Fibroblast of peridontal ligament (primary cell): ENCODE results near the gene PLA2G12A.

Source experiments
- DNase-seq: peaks from one replicate; pipeline ENCODE4 v3.0.0-alpha.2; 2010; ENCODE audit errors: extremely low read depth

Gene PLA2G12A

DNA sequence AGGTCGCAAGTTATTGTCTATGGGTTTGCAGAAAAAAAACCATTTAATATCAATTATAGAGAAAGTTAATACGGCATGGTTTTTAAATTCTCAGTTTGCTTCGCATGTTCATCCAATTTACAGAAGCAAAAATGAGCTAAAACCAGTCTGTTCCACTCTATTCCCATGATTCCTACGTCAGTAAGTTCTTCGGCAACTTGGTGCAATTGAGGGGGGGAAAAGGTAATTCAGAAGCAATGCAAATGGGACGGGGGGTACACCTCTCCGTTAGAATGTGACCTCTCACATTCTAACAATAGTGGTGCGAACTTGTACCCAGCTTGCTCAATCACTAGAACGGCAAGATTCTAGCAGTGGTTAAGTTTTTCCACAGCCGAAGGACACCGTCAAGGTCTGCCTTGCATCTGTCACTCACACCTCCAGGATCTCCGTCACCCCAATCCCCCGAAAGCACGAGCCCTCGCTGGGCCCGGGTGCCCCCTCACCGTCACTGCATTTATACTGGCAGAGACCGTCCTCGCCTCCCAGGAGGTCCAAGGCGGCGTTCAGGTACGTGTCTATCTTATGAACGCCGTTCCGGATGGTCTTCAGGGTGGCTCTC, 653 bp downstream of the PLA2G12A start:
- peak; percentile 27 for DNase-seq

DNA sequence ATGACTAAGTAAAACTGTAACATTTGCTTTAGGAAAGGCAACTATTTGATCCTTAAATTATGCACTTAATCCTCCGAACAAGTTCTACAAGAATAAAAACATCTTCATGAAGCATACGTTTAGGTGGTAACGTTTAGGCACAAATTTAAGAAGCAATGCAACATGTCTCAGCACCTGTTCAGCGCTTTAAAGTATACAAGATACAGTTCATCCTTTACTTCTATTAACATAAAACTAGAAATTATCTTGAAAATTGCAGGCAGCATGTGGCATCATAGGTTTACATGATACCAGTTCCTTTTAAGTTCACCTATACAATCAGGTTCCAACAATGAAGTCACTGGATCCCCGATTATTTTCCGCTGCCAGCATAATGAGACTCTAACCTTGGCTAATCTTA, 1.5 kb downstream of the PLA2G12A start:
- DNase-seq, result no peak

DNA sequence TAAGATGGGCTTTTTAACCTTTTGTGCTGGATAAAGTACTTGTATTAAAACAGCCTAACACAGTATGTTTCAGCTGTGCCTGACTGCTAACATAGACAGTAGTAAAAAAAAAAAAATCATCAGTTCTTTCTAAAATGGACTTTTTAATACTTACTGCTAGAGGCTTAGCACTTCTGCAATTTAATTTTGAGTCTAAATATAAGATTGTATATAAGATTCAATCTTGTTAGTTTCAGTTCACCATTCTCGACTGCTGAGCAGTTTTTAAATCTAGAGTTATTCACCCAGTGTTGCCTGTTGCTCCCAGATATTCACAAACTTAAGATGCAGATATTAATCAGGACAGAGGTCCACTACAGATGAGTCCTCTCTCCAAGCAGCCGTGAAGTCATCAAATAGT, 6.8 kb downstream of the PLA2G12A start:
- DNase-seq, result no peak

DNA sequence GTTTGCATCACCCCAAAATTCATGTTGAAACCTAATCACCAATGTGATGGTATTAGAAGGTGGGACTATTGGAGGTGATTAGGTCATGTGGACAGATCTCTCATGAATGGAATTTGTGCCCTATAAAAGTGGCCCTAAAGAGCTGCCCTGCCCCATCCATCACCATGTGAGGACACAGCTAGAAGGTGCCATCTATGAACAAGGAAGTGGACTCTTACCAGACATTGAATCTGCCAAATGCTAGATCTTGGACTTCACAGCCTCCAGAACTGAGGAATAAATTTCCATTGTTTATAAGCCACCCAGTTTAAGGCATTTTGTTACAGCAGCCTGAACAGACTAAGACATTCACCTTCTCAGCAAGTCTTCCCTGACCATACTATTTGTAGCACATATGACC, 7.5 kb downstream of the PLA2G12A start:
- no peak for DNase-seq

DNA sequence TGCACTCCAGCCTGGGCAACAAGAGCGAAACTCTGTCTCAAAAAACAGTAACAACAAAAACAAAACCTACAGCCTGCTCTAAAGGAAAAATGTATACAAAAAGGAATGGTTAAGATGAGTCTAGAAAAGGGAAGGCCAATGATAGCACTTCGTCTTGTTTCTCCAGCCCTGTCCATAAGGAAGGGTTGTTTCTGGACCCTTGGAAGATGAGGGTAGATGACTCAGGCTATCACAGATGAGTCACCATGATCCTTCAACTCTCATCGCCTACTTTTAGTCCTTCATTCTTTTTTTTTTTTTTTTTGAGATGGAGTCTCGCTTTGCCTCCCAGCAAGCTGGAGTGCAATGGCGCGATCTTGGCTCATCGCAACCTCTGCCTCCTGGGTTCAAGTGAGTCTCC, 8.8 kb downstream of the PLA2G12A start:
- no peak for DNase-seq

DNA sequence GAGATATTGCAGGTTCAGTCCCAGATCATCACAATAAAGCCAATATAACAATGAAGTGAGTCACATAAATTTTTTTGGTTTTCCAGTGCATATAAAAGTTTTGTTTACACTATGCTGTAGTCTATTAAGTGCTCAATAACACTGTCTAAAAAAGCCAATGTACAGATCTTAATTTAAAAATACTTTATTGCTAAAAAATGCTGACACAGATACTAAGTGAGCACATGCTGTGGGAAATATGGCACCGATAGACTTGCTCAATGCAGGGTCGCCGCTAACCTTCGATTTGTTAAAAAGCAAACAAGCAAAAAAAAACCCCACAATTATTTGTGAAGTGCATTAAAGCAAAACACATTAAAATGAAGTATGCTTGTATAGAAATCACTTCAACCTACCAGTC, 10.3 kb downstream of the PLA2G12A start:
- no peak for DNase-seq

DNA sequence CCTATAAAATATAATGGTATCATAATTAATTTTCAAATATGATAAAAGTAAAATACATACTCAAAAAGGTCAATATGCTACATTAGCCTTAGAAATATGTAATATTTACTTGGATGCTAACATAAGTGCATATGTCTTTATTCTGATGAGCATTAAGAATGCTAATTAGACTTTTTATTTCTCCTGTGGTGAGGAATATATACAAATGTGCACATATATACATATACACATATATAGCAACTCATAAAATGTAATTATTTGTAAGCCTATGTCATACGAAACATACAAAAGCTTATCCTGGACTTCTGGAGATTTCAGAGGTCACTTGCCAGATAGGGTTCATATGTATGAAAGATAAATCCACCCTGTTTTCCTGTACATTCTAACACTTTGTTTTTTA, 11.1 kb downstream of the PLA2G12A start:
- DNase-seq, result no peak

DNA sequence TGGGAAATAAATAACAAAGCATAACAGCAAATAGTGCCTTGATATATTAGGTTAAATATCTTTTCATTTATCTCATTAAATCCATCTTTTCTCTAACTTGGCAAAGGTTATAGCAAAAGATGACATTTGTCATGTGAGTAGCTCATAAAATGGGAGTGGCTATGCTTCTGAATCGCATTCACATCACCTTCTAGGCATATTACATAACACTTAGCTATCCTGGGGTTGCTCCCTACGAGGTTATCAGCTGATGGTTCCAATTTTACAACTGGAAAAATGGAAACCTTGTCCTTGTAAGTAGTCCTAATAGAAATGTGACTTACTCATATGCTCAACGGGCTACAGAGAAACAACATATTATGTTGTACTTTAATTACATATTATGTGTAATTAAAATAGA, 16.4 kb downstream of the PLA2G12A start:
- DNase-seq, result no peak

DNA sequence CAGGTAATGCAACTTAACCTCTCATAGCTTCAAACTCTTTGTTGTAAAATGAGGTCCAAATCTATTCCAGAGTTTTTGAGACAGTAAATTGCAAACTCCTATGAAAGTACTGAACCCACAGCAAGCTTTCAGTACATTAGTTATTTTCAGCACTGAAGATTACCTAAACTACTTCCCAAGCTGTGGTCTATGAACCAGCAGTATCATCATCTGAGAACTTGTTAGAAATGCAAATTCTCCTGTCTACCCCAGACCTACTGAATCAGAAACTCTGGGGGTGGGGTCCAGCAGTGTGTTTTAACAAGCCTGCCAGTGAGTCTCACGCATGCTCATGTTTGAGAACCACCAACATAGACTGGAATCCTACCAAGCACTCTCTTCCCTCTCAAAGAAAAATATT, 20.9 kb downstream of the PLA2G12A start:
- no peak for DNase-seq

DNA sequence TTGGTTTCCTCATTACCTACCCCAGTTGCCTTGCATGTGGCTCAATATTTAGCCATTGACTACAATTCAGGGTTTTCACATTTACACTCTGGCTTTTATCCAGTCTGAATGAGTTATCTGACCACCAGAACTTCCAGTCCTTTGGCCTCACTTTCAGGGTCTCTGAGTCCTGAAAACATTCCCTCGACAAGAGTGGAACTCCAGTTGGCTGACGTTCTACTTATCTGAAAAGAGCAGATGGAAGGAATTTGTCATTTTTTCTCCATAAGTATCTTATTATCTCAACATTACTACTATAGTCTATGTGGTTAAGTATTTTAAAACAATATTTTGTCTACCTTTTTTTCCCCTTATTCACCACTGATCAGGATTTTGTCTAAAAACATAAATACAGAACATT, 21.4 kb downstream of the PLA2G12A start:
- DNase-seq, result no peak

DNA sequence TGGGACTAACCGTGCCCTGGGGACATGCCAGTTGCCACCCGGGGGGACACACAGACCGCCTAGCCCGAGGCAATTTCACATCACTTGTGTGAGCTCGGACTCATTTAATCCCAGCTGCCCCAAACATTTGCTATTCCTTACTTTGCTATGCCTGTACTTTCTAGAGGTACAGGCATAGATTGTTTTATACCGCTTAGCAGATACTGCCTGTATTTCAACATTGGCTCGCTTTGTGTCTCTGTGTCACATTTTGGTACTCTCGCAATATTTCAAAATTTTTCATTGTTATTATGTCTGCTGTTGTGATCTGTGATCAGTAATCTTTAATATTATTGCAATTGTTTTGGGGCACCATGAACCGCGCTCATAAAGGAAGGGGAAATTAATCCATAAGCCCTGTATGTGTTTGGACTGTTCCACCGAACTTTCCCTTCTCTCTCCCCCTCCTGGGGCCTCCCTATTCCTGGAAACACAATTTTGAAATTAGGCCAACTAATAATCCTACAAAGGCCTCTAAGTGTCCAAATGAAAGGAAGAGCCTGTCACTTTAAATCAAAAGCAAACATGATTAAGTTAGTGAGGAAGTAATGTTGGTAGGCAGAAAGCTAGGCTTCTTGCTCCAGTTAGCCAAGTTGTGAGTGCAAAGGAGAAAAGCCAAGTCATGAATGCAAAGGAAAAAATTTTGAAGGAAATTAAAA, 26.1 kb downstream of the PLA2G12A start:
- DNase-seq, result peak; percentile 11

DNA sequence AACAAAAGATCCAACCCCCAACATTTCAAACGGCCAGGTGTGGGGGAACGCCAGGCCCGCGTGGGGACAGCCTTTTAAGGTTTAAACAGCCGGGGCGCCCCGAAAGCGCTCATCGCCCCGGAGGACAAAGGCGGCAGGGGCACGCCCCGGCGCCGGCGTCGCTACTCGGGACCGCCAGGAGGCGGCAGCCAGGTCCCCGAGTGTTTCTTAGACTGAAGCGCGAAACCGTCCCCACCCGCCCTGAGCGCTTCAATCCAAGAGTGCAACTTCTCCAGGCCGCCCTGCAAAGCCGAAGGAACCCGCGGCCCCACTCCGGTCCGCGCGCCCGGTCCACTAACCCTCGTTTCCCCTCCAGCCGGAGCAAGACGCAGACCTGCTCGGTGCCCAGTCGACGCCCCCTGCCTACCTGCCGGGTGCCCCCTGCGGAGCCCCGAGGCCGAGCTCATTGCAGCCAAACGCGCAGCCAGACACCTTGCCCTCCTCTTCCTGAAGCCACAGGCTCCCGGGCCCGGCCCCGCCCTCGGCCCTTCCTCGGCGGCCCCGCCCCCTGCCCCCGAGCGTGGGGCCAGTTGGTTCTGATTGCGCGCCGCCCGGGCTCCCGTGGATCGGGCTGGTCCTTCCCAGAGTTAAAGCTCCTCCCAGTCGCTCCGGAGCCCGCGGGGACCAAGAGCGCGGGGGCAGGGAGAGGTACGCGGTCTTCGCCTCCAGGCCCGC, 26.8 kb downstream of the PLA2G12A start, which contains the start of gene CASP6:
CASP6 (minus strand) TSS at position 496 of the 714 bp plus-strand sequence; CDS start at position 446, 50 bp downstream.
- DNase-seq, result peak; percentile 68

DNA sequence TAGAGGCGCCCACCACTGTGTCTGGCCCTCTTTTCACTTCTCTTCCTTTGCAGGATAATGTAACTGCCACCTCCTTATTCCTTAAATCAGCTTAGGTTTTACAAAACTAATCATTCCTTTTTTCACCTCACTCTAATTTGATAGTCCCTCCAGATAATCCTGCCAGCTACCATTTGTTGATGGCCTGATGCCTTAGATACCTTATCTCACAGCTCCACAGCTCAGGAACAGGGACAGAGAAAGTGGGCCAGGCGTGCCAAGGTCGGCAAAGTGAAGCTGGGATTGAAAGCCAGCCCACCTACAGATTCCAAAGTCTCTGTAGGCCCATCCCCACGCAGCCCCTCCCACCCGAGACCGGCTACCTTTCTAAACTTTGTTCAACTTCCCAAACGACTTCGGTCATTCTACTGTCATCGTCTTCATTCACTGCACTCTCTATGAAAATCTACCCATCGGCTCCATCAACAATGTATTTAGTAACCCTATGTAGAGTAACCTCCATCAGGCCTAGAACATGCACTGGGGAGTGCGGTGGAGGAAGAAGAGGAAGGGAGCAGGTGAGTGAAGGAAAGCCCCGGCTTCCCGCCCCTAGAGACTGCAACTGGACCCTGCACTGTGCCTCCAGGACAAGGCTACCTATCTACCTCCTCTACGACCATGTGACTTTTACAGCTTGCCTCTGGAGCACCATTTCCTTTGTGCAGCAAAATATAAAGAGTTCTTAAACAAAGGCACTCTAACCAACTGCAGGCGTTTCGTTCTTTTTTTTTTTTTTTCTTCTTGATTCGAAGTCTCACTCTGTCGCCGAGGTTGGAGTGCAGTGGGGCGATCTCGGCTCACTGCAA, 28.1 kb downstream of the PLA2G12A start:
- DNase-seq, result peak; percentile 7

DNA sequence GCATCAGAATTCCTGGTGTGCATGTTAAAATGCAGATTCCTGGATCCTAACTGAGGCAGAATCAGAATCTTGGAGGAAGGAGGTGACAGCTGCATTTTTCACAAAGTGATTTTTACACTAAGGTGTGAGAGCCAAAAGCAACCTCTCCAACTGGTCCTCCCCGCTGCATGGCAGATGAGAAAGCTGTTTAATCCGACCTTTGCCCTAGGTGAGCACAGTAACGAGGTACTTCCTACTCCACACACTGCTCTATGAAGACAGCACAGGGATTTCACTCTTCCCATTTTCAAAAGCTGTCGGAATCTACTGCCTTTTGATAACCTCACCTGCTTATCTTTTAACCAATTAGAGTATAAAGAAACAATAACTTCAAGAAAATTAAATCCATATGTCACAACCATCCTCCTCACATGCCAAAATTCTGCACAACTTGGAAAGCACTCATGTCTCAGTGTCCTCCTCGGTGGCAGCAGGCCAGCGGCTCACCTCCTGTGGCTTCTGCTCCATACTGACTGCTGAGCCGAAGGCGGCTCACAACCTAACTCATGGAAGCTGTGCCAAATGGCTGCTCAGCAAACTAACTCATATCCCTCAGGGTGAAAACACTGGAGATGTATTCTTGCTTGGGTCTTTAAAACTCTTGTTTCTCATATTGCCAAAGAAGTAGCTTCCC, 30.2 kb downstream of the PLA2G12A start:
- no peak for DNase-seq

DNA sequence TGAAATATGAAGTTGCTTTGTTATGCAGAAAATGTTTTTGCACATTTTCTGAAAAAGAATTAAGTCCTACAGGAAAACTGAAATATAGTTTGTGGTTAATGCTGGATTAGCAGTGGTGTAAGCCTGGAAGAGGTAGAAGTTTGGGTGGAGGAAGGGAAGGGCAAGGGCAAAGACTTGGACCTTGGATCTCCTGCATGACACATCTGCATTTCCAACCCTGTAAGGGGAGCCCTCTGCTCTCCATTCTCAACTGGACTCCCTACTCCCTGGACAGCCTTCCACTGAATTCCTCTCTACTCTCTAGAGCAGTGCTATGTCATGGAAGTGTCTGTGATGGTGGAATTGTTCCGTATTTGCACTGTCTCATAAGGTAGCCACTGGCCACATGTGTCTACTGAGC, 31.2 kb downstream of the PLA2G12A start:
- DNase-seq, result no peak

DNA sequence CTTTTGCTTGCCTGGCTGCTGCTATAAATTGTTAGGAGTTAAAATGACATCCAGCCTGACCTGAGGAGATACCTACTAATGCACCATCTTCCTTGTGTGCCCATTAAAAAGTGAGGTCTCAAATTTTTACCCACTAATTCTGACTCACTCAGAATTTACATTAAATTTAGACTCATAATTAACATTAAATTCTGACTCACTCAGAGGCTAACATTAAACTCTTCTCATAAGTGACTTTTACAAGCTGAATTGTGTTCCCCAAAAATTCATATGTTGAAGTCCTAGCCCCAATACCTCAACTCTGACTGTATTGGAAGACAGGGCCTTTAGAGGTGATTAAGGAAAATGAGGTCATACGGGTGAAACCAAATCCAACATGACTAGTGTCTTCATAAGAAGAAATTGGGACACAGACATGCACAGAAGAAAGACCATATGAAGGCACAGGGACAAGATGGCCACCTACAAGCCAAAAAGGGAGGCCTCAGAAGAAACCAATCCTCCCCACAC, 38.4 kb downstream of the PLA2G12A start:
- DNase-seq, result no peak

DNA sequence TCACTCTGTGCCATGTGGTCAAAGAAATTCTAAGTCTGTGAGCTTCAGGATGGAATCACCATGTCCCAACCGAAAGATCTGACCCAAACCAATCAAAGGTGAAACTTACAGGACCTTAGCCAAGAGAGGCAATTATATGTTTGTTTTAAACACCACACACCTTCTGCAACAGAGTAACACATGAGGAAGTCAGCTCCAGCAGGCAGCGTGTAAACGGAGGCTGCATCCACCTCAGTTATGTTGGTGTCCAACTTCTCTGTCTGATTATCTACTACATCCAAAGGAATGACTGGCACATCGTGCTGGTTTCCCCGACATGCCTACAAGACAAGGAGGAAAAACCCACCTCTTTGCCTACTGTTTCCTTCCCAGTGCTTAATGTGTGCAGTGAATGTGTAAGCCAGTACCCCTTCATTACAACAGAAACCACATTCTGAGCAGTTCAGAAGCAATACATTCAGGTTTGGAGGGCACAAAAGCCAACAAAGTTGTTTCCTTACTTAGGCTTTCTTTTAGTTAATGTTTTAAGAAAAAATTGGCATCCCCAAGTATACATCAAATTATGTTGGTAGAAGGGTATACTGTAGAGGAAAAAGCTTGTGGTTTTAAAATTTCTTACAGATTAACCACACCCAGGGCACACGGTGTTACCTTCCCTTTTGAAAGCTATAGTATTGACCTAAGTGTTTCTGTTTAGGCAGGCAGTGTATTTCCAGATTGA, 39.0 kb downstream of the PLA2G12A start:
- no peak for DNase-seq

DNA sequence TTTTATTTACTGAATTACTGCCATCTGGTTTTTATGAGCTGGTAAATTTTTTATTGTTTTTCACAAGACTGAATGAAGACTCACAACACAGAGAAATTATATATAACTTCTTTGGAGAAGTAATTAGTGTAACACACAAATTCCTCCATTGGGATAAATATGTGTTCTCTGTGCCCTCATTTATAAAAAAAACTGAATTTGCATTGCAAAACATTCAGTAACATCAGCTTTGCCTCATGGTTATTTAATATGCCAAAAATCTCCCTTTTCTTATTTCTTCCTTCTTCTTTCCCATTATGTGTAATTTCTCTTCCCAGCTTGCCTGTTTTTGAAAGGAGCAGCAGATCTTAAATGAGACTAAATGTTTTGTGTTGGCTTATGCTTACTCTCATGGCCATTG, 45.1 kb downstream of the PLA2G12A start:
- DNase-seq, result no peak

DNA sequence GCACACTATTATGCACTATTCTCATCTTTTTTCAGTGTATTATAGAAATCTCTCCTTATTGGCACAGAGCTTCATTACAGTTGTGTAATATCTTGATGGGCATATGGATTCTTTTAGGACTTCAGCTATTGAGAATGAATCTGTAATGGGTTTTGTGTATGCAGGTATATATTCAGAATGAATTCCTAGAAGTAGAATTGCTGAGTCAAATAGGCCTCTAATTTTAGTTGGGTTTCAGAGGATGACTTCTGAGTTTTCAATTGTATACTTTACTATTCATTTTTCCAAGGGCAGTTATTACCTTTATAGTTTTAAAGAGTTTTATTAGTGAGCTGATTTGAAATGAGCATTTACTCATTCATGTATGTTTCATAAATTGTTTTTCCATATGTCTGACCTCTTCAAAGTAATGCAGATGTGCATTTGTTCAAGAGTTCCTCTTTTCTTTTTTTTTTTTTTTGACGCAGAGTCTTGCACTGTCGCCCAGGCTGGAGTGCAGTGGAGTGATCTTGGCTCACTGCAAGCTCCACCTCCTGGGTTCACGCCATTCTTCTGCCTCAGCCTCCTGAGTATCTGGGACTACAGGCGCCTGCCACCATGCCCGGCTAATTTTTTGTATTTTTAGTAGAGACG, 46.1 kb downstream of the PLA2G12A start:
- DNase-seq, result no peak

DNA sequence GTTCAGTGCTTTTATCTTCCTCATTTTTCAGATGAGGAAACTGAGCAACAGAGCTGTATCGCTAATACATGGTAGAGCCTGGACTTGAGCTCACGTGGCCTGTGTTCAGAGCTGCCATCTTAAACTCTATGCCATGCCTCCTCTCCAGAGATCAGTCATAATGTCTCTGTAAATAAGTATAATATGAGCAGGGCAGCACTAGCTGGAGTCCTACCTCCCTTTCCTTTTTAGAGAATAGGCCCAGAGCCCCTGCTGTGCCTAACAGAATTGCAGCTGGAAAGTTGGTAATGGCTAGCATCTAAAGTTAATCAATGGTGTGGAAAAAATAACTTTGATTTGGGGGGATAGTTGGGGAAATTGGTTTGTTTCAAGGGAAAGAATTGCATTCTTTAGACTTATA, 47.0 kb downstream of the PLA2G12A start:
- no peak for DNase-seq
